Right renal cortex interstitium (tissue), 3 donors: Measurements from ENCODE around the gene ENDOG. TPM values are rescaled to one million over a fixed set of nuclear protein-coding genes. Genes with fewer than 3 reads are reported as not detected.
"Not testable (repeated sequence)": the region's sequence is repeated elsewhere in the genome, so short reads cannot be mapped to it uniquely, and the experiment has no call there.

Source experiments
- DNase-seq, 3 donors: peaks; one replicate each; pipeline ENCODE4 v3.0.0-alpha.2; 2013; ENCODE audit warnings: low read depth in 3 of 3, low spot score in 2 of 3
- polyA plus RNA-seq, 3 donors: library from polyadenylated mRNA; unstranded; fragments of 120-200 nt; gene quantifications; one replicate each; pipeline ENCODE4 v1.2.1, GENCODE V29; 2013; ENCODE audit not compliant: insufficient read length in 3 of 3

Gene ENDOG
- polyA plus RNA-seq, 3 donors = 6.3 to 9.6 (median 6.7) TPM

GRCh38 chr9:128828267-128828666 lies 10.0 kb downstream of the ENDOG start:
- no peak for DNase-seq

GRCh38 chr9:128828719-128829452 lies 10.6 kb downstream of the ENDOG start:
- no peak for DNase-seq

- peak; percentile 68 to 90 (median 79) for DNase-seq
Measured at GRCh38 chr9:128829477-128830251, 11.4 kb downstream of the ENDOG start, which contains the start of gene SPOUT1. Gene SPOUT1, minus strand, starts transcription at chr9:128829794. Its CDS starts 14 bp downstream, at chr9:128829780.

GRCh38 chr9:128833696-128834095 lies 15.4 kb downstream of the ENDOG start:
- DNase-seq = no peak

- DNase-seq = no peak
Measured at GRCh38 chr9:128835246-128836210, 17.2 kb downstream of the ENDOG start.

GRCh38 chr9:128836509-128837145 lies 18.3 kb downstream of the ENDOG start:
- no peak for DNase-seq

- no peak for DNase-seq
Measured at GRCh38 chr9:128838338-128838737, 20.0 kb downstream of the ENDOG start.

- no peak for DNase-seq
Measured at GRCh38 chr9:128840524-128840923, 22.2 kb downstream of the ENDOG start.

- no peak for DNase-seq
Measured at GRCh38 chr9:128841694-128842492, 23.6 kb downstream of the ENDOG start.

- not testable (repeated sequence) for DNase-seq
Measured at GRCh38 chr9:128843171-128843570, 24.9 kb downstream of the ENDOG start.

- no peak for DNase-seq
Measured at GRCh38 chr9:128845186-128845931, 27.1 kb downstream of the ENDOG start.

- no peak for DNase-seq
Measured at GRCh38 chr9:128846680-128847030, 28.4 kb downstream of the ENDOG start.

- no peak for DNase-seq
Measured at GRCh38 chr9:128847803-128848202, 29.5 kb downstream of the ENDOG start.

GRCh38 chr9:128851024-128851423 lies 32.7 kb downstream of the ENDOG start:
- DNase-seq = not testable (repeated sequence)

- not testable (repeated sequence) for DNase-seq
Measured at GRCh38 chr9:128851779-128852600, 33.7 kb downstream of the ENDOG start.

- not testable (repeated sequence) for DNase-seq
Measured at GRCh38 chr9:128852646-128853045, 34.3 kb downstream of the ENDOG start.

GRCh38 chr9:128854454-128854853 lies 36.2 kb downstream of the ENDOG start:
- DNase-seq = not testable (repeated sequence)

- not testable (repeated sequence) for DNase-seq
Measured at GRCh38 chr9:128858476-128858875, 40.2 kb downstream of the ENDOG start.
